Naive B cell (primary cell): ENCODE data around the gene LTO1. TPM values are rescaled to one million over a fixed set of nuclear protein-coding genes. Genes with fewer than 3 reads are reported as not detected.

Experiments
- ATAC-seq, 2 donors: fragments of 150-1000 bp; cut with Tn5 transposase; 2 replicates each; pipeline ENCODE4 v1.10.0; 2021; ENCODE audit warnings: low read depth in 2 of 2, mild to moderate bottlenecking in 2 of 2, moderate library complexity in 2 of 2
- DNase-seq: peaks from one replicate; pipeline ENCODE4 v3.0.0; 2022
- H3K27ac Mint-ChIP-seq, 6 donors: one replicate each; pipeline ENCODE4 v1.8.0; 2020 to 2022; ENCODE audit warnings: mild to moderate bottlenecking in 6 of 6, mixed read lengths in 6 of 6, moderate library complexity in 5 of 6, inconsistent platforms in 2 of 6
- H3K27me3 Mint-ChIP-seq, 3 donors: one replicate each; pipeline ENCODE4 v1.8.0; 2021 to 2022; ENCODE audit warnings: mixed read lengths in 3 of 3, mild to moderate bottlenecking in 1 of 3
- H3K36me3 Mint-ChIP-seq, 2 donors: one replicate each; pipeline ENCODE4 v1.8.0; 2020 to 2022; ENCODE audit warnings: mixed read lengths in 2 of 2, inconsistent platforms in 1 of 2, mild to moderate bottlenecking in 1 of 2
- H3K4me1 Mint-ChIP-seq, 3 donors: one replicate each; pipeline ENCODE4 v1.8.0; 2020 to 2022; ENCODE audit warnings: mixed read lengths in 3 of 3, inconsistent platforms in 1 of 3, mild to moderate bottlenecking in 1 of 3, moderate library complexity in 1 of 3
- H3K4me3 Mint-ChIP-seq, 8 donors: one replicate each; pipeline ENCODE4 v1.8.0; 2020 to 2022; ENCODE audit warnings: mild to moderate bottlenecking in 8 of 8, mixed read lengths in 8 of 8, moderate library complexity in 8 of 8, inconsistent platforms in 2 of 8
- H3K9me3 Mint-ChIP-seq, 7 donors: one replicate each; pipeline ENCODE4 v1.8.0; 2020 to 2022; ENCODE audit warnings: mixed read lengths in 7 of 7, mild to moderate bottlenecking in 5 of 7, inconsistent platforms in 2 of 7, moderate library complexity in 1 of 7
- polyA plus RNA-seq, 6 donors: library from polyadenylated mRNA; unstranded; fragments of 300-500 nt; fragmentation: Illumina TruSeq; gene quantifications; one replicate each; pipeline ENCODE4 v1.2.3, GENCODE V29; 2021; ENCODE audit warnings: low read depth in 6 of 6

Gene LTO1
- polyA plus RNA-seq, 6 donors from 2014 or later, result 15.9 to 26.9 (median 16.8) TPM

- DNase-seq, result no peak
- Mint-ChIP-seq H3K27ac (no peak overlapping the region), H3K36me3 (no peaks in the 10 kb centered on the region), H3K27me3 (peaks cover 7 to 50% (median 46%) of the 10 kb centered on the region in 3 donors), H3K9me3 (peaks cover 0 to 2% (median 0%) of the 10 kb centered on the region in 7 donors), H3K4me1 (no peaks in the 10 kb centered on the region), H3K4me3 (no peak overlapping the region)
- no peak for ATAC-seq
Measured at GRCh38 chr11:69617682-69618081, 57.5 kb downstream of the LTO1 start.

DNA sequence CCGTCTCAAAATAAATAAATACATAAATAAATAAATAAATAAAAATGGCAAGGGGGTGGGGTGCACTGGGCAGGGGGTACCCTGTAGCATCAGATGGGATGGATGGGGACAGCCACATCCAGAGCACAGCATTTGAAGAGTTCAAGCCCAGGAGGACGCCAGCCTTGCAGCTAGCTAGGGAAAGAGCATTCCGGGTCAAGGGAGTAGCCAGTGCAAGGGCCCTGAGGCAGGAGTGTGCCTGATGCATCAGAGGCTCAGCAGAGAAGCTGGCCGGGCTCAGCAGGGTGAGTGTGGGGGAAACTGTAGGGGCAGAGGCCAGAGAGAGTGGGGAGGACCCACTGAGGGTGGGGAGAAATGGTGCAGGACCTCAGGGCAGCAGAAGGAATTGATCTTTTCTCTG lies 57.9 kb downstream of the LTO1 start:
- Mint-ChIP-seq H3K36me3 (no peaks in the 10 kb centered on the region), H3K27me3 (peaks cover 7 to 50% (median 46%) of the 10 kb centered on the region in 3 donors), H3K4me3 (no peak overlapping the region), H3K27ac (no peak overlapping the region), H3K9me3 (peaks cover 0 to 2% (median 0%) of the 10 kb centered on the region in 7 donors), H3K4me1 (no peaks in the 10 kb centered on the region)
- ATAC-seq, result no peak
- no peak for DNase-seq

Other genes with a start within 250 kb of the LTO1 start
- not detected for gene LINC01488, start 193.7 kb downstream of the LTO1 start, polyA plus RNA-seq
- 1 to 10 TPM in 5 of 6 donors, not detected in 1; 1.6 to 7.7 (median 4.5) TPM for gene CCND1, start 34.2 kb downstream of the LTO1 start, polyA plus RNA-seq
- not detected for gene FGF19, start 28.7 kb upstream of the LTO1 start, polyA plus RNA-seq
- gene FGF4, start 100.0 kb upstream of the LTO1 start, polyA plus RNA-seq, result not detected
- gene FGF3, start 144.1 kb upstream of the LTO1 start, polyA plus RNA-seq, result not detected